ENCODE results near the gene ZNF385B.

DNA sequence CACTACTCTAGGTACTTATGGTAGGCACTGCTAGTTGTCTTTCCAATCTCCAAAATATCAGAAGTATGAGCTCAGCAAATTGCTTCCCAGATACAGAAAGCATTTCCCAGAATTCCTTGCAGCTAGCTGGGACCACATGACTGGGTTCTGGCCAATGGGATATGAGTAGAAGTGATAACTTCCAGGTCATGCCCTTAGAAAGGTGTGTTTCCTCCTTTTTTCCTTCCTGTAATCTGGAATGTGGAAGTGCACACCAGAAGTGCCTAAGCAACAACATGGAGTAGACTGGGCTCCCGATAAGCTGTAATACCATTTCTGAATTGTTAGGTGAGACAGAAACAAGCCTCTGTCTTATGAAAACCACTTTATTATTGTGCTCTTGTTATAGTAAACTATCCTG, 279.8 kb downstream of the ZNF385B start:
- TF ChIP-seq POLR2A (IDR thresholded peaks at IDR 0.05; ENCODE audit: low read depth), result no peak
- TF ChIP-seq, protein P1, sequence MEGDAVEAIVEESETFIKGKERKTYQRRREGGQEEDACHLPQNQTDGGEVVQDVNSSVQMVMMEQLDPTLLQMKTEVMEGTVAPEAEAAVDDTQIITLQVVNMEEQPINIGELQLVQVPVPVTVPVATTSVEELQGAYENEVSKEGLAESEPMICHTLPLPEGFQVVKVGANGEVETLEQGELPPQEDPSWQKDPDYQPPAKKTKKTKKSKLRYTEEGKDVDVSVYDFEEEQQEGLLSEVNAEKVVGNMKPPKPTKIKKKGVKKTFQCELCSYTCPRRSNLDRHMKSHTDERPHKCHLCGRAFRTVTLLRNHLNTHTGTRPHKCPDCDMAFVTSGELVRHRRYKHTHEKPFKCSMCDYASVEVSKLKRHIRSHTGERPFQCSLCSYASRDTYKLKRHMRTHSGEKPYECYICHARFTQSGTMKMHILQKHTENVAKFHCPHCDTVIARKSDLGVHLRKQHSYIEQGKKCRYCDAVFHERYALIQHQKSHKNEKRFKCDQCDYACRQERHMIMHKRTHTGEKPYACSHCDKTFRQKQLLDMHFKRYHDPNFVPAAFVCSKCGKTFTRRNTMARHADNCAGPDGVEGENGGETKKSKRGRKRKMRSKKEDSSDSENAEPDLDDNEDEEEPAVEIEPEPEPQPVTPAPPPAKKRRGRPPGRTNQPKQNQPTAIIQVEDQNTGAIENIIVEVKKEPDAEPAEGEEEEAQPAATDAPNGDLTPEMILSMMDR (IDR thresholded peaks at IDR 0.05), result no peak
- TF ChIP-seq EP300 (IDR thresholded peaks at IDR 0.05), result no peak
- no peak for TF ChIP-seq POLR2AphosphoS5 (IDR thresholded peaks at IDR 0.05)

Measured in esophagus muscularis mucosa (tissue), 4 donors.